HEK293 (cell line): Measurements from ENCODE around the gene ENOX2.

Source experiments
- CTCF ChIA-PET: fragments of 350-600 bp; formaldehyde crosslinking; extraction: SDS; loops from one replicate; lab custom pipeline; 2021; ENCODE audit warnings: antibody characterized with exemption; lab: Yijun Ruan, JAX
- POLR2A ChIA-PET: fragments of 300-600 bp; formaldehyde crosslinking; extraction: SDS; loops from one replicate; lab custom pipeline; 2020; ENCODE audit warnings: antibody characterized with exemption, inconsistent platforms; lab: Yijun Ruan, JAX
- H3K27ac ChIP-seq: fragments of 200-500 bp; sonication (Bioruptor generic); 2 replicates; pipeline ENCODE4 v1.5.1; 2014; ENCODE audit warnings: low read depth, low read length, control low read depth, inconsistent platforms; ENCODE audit errors: extremely low read depth
- H3K36me3 ChIP-seq, 2 experiments: fragments of 200-500 bp in 1 of 2; sonication (Bioruptor generic) in 1 of 2; 1 replicate in 1 of 2; 2 replicates in 1 of 2; pipeline ENCODE4 v1.5.1; 2014 to 2017; ENCODE audit warnings: inconsistent platforms in 2 of 2, low read length in 2 of 2; ENCODE audit not compliant: control insufficient read depth in 2 of 2, insufficient read depth in 1 of 2
- H3K4me1 ChIP-seq: fragments of 200-500 bp; sonication (Bioruptor generic); 2 replicates; pipeline ENCODE4 v1.5.1; 2014; ENCODE audit warnings: mild to moderate bottlenecking, low read length, inconsistent platforms; ENCODE audit not compliant: control insufficient read depth, insufficient read depth
- H3K4me3 ChIP-seq: 2 replicates; pipeline ENCODE4 v1.5.1; 2011; ENCODE audit warnings: low read depth, mild to moderate bottlenecking, control low read depth, low read length, moderate library complexity
- H3K9me3 ChIP-seq: fragments of 200-500 bp; sonication (Bioruptor generic); 2 replicates; pipeline ENCODE4 v1.5.1; 2014; ENCODE audit warnings: low read depth, low read length, inconsistent platforms; ENCODE audit not compliant: control insufficient read depth, insufficient read depth
- GLI2 ChIP-seq: fragments of 450-650 bp; formaldehyde crosslinking; IDR thresholded peaks from 2 replicates; pipeline ENCODE4; 2017; ENCODE audit warnings: missing biosample characterization, missing genetic modification characterization, low read depth, borderline replicate concordance
- SALL2 ChIP-seq: fragments of 450-650 bp; formaldehyde crosslinking; IDR thresholded peaks from 2 replicates; pipeline ENCODE4 v1.5.0; 2017; ENCODE audit warnings: missing biosample characterization, mild to moderate bottlenecking, missing genetic modification characterization, borderline replicate concordance
- ZBTB11 ChIP-seq: fragments of 450-650 bp; formaldehyde crosslinking; conservative IDR thresholded peaks from 2 replicates; pipeline ENCODE4 v1.5.1; 2016; ENCODE audit warnings: low read depth, missing biosample characterization, missing genetic modification characterization
- ZBTB21 ChIP-seq: fragments of 450-650 bp; formaldehyde crosslinking; IDR thresholded peaks from 2 replicates; pipeline ENCODE4 v1.5.1; 2017; ENCODE audit warnings: missing biosample characterization, missing genetic modification characterization
- ZIC2 ChIP-seq: fragments of 450-650 bp; formaldehyde crosslinking; IDR thresholded peaks from 2 replicates; pipeline ENCODE4 v1.5.1; 2016; ENCODE audit warnings: missing biosample characterization, missing genetic modification characterization
- ZNF146 ChIP-seq: fragments of 450-650 bp; formaldehyde crosslinking; IDR thresholded peaks from 2 replicates; pipeline ENCODE4 v1.5.1; 2016; ENCODE audit warnings: missing biosample characterization, missing genetic modification characterization
- ZNF157 ChIP-seq: fragments of 450-650 bp; formaldehyde crosslinking; IDR thresholded peaks from 2 replicates; pipeline ENCODE4 v1.5.1; 2016; ENCODE audit warnings: missing biosample characterization, missing genetic modification characterization
- ZNF214 ChIP-seq: fragments of 450-650 bp; formaldehyde crosslinking; IDR thresholded peaks from 2 replicates; pipeline ENCODE4 v1.5.1; 2017; ENCODE audit warnings: missing biosample characterization, mild to moderate bottlenecking, missing genetic modification characterization, borderline replicate concordance
- ZNF274 ChIP-seq, 2 experiments: fragments of 200-500 bp in 1 of 2; fragments of 450-650 bp in 1 of 2; sonication (Bioruptor generic) in 1 of 2; formaldehyde crosslinking in 1 of 2; IDR thresholded peaks; 2 replicates each; pipeline versions ENCODE4 v1.5.1 to v1.6.1; 2014 to 2016; ENCODE audit warnings: borderline replicate concordance in 1 of 2, inconsistent platforms in 1 of 2, low read length in 1 of 2, missing biosample characterization in 1 of 2, missing genetic modification characterization in 1 of 2
- ZNF292 ChIP-seq: fragments of 450-650 bp; formaldehyde crosslinking; IDR thresholded peaks from 2 replicates; pipeline ENCODE4 v1.5.1; 2016; ENCODE audit warnings: low read depth, missing biosample characterization, missing genetic modification characterization, borderline replicate concordance
- ZNF324 ChIP-seq: fragments of 450-650 bp; formaldehyde crosslinking; IDR thresholded peaks from 2 replicates; pipeline ENCODE4 v1.5.1; 2016; ENCODE audit warnings: missing biosample characterization, missing genetic modification characterization
- ZNF362 ChIP-seq: fragments of 450-650 bp; formaldehyde crosslinking; IDR thresholded peaks from 2 replicates; pipeline ENCODE4 v1.5.1; 2016; ENCODE audit warnings: missing biosample characterization, missing genetic modification characterization
- ZNF366 ChIP-seq: fragments of 450-650 bp; formaldehyde crosslinking; conservative IDR thresholded peaks from 2 replicates; pipeline ENCODE4 v1.5.1; 2016; ENCODE audit warnings: missing biosample characterization, missing genetic modification characterization
- ZNF571 ChIP-seq: fragments of 450-650 bp; formaldehyde crosslinking; IDR thresholded peaks from 2 replicates; pipeline ENCODE4 v1.5.0; 2017; ENCODE audit warnings: missing biosample characterization, missing genetic modification characterization
- ZNF585B ChIP-seq: fragments of 450-650 bp; formaldehyde crosslinking; IDR thresholded peaks from 2 replicates; pipeline ENCODE4 v1.5.1; 2016; ENCODE audit warnings: missing biosample characterization, missing genetic modification characterization
- ZNF664 ChIP-seq: fragments of 450-650 bp; formaldehyde crosslinking; IDR thresholded peaks from 2 replicates; pipeline ENCODE4 v1.5.1; 2016; ENCODE audit warnings: missing biosample characterization, missing genetic modification characterization
- ZNF747 ChIP-seq: fragments of 450-650 bp; formaldehyde crosslinking; IDR thresholded peaks from 2 replicates; pipeline ENCODE4 v1.5.1; 2016; ENCODE audit warnings: missing biosample characterization, missing genetic modification characterization
- ZNF785 ChIP-seq: fragments of 450-650 bp; formaldehyde crosslinking; IDR thresholded peaks from 2 replicates; pipeline ENCODE4 v1.5.1; 2016; ENCODE audit warnings: missing biosample characterization, missing genetic modification characterization
- ZSCAN5A ChIP-seq: fragments of 450-650 bp; formaldehyde crosslinking; IDR thresholded peaks from 2 replicates; pipeline ENCODE4 v1.5.1; 2016; ENCODE audit warnings: missing biosample characterization, missing genetic modification characterization
- TF ChIP-seq, protein P1 (sequence below): fragments of 450-650 bp; formaldehyde crosslinking; IDR thresholded peaks from 2 replicates; pipeline ENCODE4 v1.5.1; 2016; ENCODE audit warnings: missing biosample characterization, missing genetic modification characterization
- TF ChIP-seq, protein P2 (sequence below): fragments of 450-650 bp; formaldehyde crosslinking; IDR thresholded peaks from 2 replicates; pipeline ENCODE4 v1.5.1; 2016; ENCODE audit warnings: missing biosample characterization, missing genetic modification characterization, low read depth
- TF ChIP-seq, protein P3 (sequence below): fragments of 450-650 bp; formaldehyde crosslinking; IDR thresholded peaks from 2 replicates; pipeline ENCODE4 v1.5.1; 2016; ENCODE audit warnings: missing biosample characterization, missing genetic modification characterization

ENOX2 gene

DNA sequence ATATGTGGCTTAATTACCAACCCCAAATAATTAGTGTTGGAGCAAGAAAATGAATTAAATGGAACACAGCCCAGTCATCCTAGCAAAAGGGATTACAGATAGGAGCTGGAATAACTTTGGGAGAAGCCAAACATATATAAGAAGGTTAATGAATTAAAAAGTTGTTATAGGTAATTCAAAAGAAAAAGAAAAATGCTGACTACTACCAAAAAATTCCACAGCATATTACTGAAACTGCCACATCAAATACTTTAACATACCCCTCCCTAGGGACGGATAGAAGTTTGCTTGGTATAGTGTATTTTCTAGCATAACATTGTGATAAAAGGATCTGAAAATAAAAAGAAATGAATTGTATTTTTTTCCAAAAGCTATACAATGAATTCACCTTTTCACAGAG is 99.5 kb downstream of the ENOX2 start:
- Histone ChIP-seq H3K4me1 (no peaks in the 10 kb centered on the region), H3K9me3 (no peaks in the 10 kb centered on the region), H3K27ac (no peak overlapping the region), H3K4me3 (no peak overlapping the region), H3K36me3 (no peaks in the 10 kb centered on the region)
- ChIA-PET POLR2A (no interaction called here), CTCF (no interaction called here)
- TF ChIP-seq ZNF292 (tag by site-specific recombination) (no peak), ZNF747 (no peak), ZNF362 (tag by site-specific recombination) (no peak), ZNF571 (tag by site-specific recombination) (no peak), SALL2 (tag by site-specific recombination) (no peak), ZNF274 (IDR thresholded peaks at IDR 0.05; ENCODE audit: low read length) (no peak), ZNF274 (tag by site-specific recombination; IDR thresholded peaks at IDR 0.05; ENCODE audit: borderline replicate concordance) (no peak), ZNF157 (tag by site-specific recombination) (no peak), ZSCAN5A (no peak), ZNF324 (tag by site-specific recombination) (no peak), ZNF664 (tag by site-specific recombination) (no peak), ZNF785 (no peak)
- TF ChIP-seq, protein P1, sequence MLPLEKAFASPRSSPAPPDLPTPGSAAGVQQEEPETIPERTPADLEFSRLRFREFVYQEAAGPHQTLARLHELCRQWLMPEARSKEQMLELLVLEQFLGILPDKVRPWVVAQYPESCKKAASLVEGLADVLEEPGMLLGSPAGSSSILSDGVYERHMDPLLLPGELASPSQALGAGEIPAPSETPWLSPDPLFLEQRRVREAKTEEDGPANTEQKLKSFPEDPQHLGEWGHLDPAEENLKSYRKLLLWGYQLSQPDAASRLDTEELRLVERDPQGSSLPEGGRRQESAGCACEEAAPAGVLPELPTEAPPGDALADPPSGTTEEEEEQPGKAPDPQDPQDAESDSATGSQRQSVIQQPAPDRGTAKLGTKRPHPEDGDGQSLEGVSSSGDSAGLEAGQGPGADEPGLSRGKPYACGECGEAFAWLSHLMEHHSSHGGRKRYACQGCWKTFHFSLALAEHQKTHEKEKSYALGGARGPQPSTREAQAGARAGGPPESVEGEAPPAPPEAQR (tag by site-specific recombination), result no peak

DNA sequence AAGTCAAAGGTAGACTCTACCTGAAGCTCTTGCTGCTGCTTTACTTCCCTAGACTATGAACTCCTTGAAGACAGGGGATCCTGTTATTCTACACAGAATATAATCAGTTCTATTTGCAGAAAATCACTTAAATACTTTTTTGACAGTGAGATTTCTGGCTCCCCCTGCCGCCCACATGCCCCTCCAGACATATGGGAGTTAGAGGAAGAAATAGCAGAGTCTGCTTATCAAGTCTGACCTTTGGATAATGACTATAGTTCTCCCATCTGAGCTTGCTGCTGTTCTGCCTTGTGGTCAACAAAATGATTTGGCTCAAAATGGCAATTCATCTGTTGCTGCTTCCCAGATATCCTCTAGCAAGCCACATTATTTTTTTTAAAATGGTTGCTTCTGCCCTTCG is 101.1 kb downstream of the ENOX2 start:
- ChIA-PET CTCF (no interaction called here), POLR2A (no interaction called here)
- H3K36me3 ChIP-seq, result no peaks in the 10 kb centered on the region

GRCh38 chrX:130799393-130799792 is 103.6 kb downstream of the ENOX2 start:
- Histone ChIP-seq H3K36me3 (no peaks in the 10 kb centered on the region), H3K4me3 (no peak overlapping the region), H3K9me3 (no peaks in the 10 kb centered on the region), H3K27ac (no peak overlapping the region), H3K4me1 (no peaks in the 10 kb centered on the region)
- CTCF ChIA-PET, result interaction anchor here (1.0 kb wide), 1 partner anchor 223 kb away, joined by 4 read pairs; no protein-coding TSS in a partner anchor
- POLR2A ChIA-PET, result no interaction called here
- no peak for TF ChIP-seq GLI2
- TF ChIP-seq, protein P2, sequence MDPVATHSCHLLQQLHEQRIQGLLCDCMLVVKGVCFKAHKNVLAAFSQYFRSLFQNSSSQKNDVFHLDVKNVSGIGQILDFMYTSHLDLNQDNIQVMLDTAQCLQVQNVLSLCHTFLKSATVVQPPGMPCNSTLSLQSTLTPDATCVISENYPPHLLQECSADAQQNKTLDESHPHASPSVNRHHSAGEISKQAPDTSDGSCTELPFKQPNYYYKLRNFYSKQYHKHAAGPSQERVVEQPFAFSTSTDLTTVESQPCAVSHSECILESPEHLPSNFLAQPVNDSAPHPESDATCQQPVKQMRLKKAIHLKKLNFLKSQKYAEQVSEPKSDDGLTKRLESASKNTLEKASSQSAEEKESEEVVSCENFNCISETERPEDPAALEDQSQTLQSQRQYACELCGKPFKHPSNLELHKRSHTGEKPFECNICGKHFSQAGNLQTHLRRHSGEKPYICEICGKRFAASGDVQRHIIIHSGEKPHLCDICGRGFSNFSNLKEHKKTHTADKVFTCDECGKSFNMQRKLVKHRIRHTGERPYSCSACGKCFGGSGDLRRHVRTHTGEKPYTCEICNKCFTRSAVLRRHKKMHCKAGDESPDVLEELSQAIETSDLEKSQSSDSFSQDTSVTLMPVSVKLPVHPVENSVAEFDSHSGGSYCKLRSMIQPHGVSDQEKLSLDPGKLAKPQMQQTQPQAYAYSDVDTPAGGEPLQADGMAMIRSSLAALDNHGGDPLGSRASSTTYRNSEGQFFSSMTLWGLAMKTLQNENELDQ, result no peak
- TF ChIP-seq ZBTB11 (tag by site-specific recombination), result no peak
- TF ChIP-seq ZBTB21, result no peak
- TF ChIP-seq ZNF366 (tag by site-specific recombination), result no peak
- TF ChIP-seq ZNF214 (tag by site-specific recombination), result no peak
- TF ChIP-seq, protein P3, sequence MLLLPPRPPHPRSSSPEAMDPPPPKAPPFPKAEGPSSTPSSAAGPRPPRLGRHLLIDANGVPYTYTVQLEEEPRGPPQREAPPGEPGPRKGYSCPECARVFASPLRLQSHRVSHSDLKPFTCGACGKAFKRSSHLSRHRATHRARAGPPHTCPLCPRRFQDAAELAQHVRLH (tag by site-specific recombination), result no peak
- no peak for TF ChIP-seq ZNF146 (tag by site-specific recombination)

More for the DNA sequence above, 101.1 kb downstream of the ENOX2 start:
- H3K27ac ChIP-seq, result no peak overlapping the region
- H3K4me1 ChIP-seq, result no peaks in the 10 kb centered on the region
- no peaks in the 10 kb centered on the region for H3K9me3 ChIP-seq
- no peak overlapping the region for H3K4me3 ChIP-seq
- TF ChIP-seq ZNF785 (no peak), ZIC2 (tag by site-specific recombination) (no peak), ZNF585B (tag by site-specific recombination) (no peak)
